HG03432 (cell line): ENCODE results near the gene ZNF521.
"Not testable (repeated sequence)": the region's sequence is repeated elsewhere in the genome, so short reads cannot be mapped to it uniquely, and the experiment has no call there.

Experiments
- ATAC-seq: cut with Tn5 transposase; IDR thresholded peaks from one replicate; pipeline ENCODE4 v1.9.1; 2021; ENCODE audit warnings: mild to moderate bottlenecking, moderate library complexity; ENCODE audit not compliant: unreplicated experiment

ZNF521 gene

GRCh38 chr18:25295624-25296138 lies 56.3 kb downstream of the ZNF521 start:
- ATAC-seq = no peak

GRCh38 chr18:25291150-25291549 lies 60.8 kb downstream of the ZNF521 start:
- no peak for ATAC-seq

GRCh38 chr18:25289001-25289631 lies 62.9 kb downstream of the ZNF521 start:
- no peak for ATAC-seq

GRCh38 chr18:25288340-25288938 lies 63.5 kb downstream of the ZNF521 start:
- no peak for ATAC-seq

- ATAC-seq = no peak
Observed at GRCh38 chr18:25287106-25287505, 64.9 kb downstream of the ZNF521 start.

GRCh38 chr18:25284861-25285550 lies 67.0 kb downstream of the ZNF521 start:
- ATAC-seq = no peak

- ATAC-seq = no peak
Observed at GRCh38 chr18:25284281-25284680, 67.7 kb downstream of the ZNF521 start.

GRCh38 chr18:25283781-25284180 lies 68.2 kb downstream of the ZNF521 start:
- no peak for ATAC-seq

- ATAC-seq = no peak
Observed at GRCh38 chr18:25282896-25283703, 68.9 kb downstream of the ZNF521 start.

- no peak for ATAC-seq
Observed at GRCh38 chr18:25282282-25282681, 69.7 kb downstream of the ZNF521 start.

GRCh38 chr18:25281556-25281955 lies 70.4 kb downstream of the ZNF521 start:
- ATAC-seq = no peak

- no peak for ATAC-seq
Observed at GRCh38 chr18:25279961-25280360, 72.0 kb downstream of the ZNF521 start.

- no peak for ATAC-seq
Observed at GRCh38 chr18:25279556-25279955, 72.4 kb downstream of the ZNF521 start.

- no peak for ATAC-seq
Observed at GRCh38 chr18:25279133-25279532, 72.8 kb downstream of the ZNF521 start.

GRCh38 chr18:25278394-25278793 lies 73.6 kb downstream of the ZNF521 start:
- no peak for ATAC-seq

GRCh38 chr18:25275412-25276001 lies 76.5 kb downstream of the ZNF521 start:
- ATAC-seq = no peak

- no peak for ATAC-seq
Observed at GRCh38 chr18:25274926-25275325, 77.0 kb downstream of the ZNF521 start.

GRCh38 chr18:25266931-25267527 lies 84.9 kb downstream of the ZNF521 start:
- not testable (repeated sequence) for ATAC-seq

- ATAC-seq = no peak
Observed at GRCh38 chr18:25262920-25263319, 89.0 kb downstream of the ZNF521 start.

- no peak for ATAC-seq
Observed at GRCh38 chr18:25261768-25262167, 90.2 kb downstream of the ZNF521 start.
